Measurements from ENCODE around the gene TRMT11.
"Not testable (repeated sequence)": the region's sequence is repeated elsewhere in the genome, so short reads cannot be mapped to it uniquely, and the experiment has no call there.

The TRMT11 gene

GRCh38 chr6:126048635-126049034 lies 62.3 kb downstream of the TRMT11 start:
- DNase-seq, result no peak

GRCh38 chr6:126050795-126051194 lies 64.5 kb downstream of the TRMT11 start:
- DNase-seq, result no peak

- DNase-seq, result no peak
Measured at GRCh38 chr6:126051791-126052190, 65.5 kb downstream of the TRMT11 start.

GRCh38 chr6:126052485-126052884 lies 66.1 kb downstream of the TRMT11 start:
- DNase-seq, result no peak

GRCh38 chr6:126054258-126054702 lies 67.9 kb downstream of the TRMT11 start:
- no peak for DNase-seq

GRCh38 chr6:126054802-126055201 lies 68.5 kb downstream of the TRMT11 start:
- DNase-seq, result no peak

- no peak for DNase-seq
Measured at GRCh38 chr6:126055449-126055848, 69.1 kb downstream of the TRMT11 start.

- no peak for DNase-seq
Measured at GRCh38 chr6:126056355-126057004, 70.1 kb downstream of the TRMT11 start.

GRCh38 chr6:126058085-126058484 lies 71.7 kb downstream of the TRMT11 start:
- DNase-seq, result not testable (repeated sequence)

GRCh38 chr6:126060400-126060799 lies 74.1 kb downstream of the TRMT11 start:
- DNase-seq, result no peak

- no peak for DNase-seq
Measured at GRCh38 chr6:126063512-126064146, 77.3 kb downstream of the TRMT11 start.

- no peak for DNase-seq
Measured at GRCh38 chr6:126064257-126064747, 78.0 kb downstream of the TRMT11 start.

- no peak for DNase-seq
Measured at GRCh38 chr6:126064748-126065401, 78.5 kb downstream of the TRMT11 start.

- DNase-seq, result no peak
Measured at GRCh38 chr6:126066053-126067048, 80.0 kb downstream of the TRMT11 start.

GRCh38 chr6:126067073-126067472 lies 80.7 kb downstream of the TRMT11 start:
- no peak for DNase-seq

GRCh38 chr6:126069449-126069848 lies 83.1 kb downstream of the TRMT11 start:
- DNase-seq, result no peak

GRCh38 chr6:126071000-126071647 lies 84.8 kb downstream of the TRMT11 start:
- no peak for DNase-seq

- DNase-seq, result no peak
Measured at GRCh38 chr6:126072172-126072571, 85.8 kb downstream of the TRMT11 start.

GRCh38 chr6:126072834-126073233 lies 86.5 kb downstream of the TRMT11 start:
- DNase-seq, result no peak

- DNase-seq, result no peak
Measured at GRCh38 chr6:126075335-126076071, 89.2 kb downstream of the TRMT11 start.

- DNase-seq, result no peak
Measured at GRCh38 chr6:126076992-126077664, 90.8 kb downstream of the TRMT11 start.

All from NCI-H1105 (cell line).